Astrocyte (in vitro differentiated cells and primary cell): ENCODE data around the gene GRAP.

Source experiments
- CTCF ChIP-seq: IDR thresholded peaks from 2 replicates; pipeline ENCODE4 v1.5.1; 2011; ENCODE audit warnings: low read depth, mild to moderate bottlenecking, inconsistent platforms, low read length, moderate library complexity; ENCODE audit not compliant: insufficient read depth
- EZH2 ChIP-seq: IDR thresholded peaks from 2 replicates; pipeline ENCODE4 v1.6.1; 2012; ENCODE audit warnings: mild to moderate bottlenecking, low read length, inconsistent platforms; ENCODE audit not compliant: insufficient read depth

DNA sequence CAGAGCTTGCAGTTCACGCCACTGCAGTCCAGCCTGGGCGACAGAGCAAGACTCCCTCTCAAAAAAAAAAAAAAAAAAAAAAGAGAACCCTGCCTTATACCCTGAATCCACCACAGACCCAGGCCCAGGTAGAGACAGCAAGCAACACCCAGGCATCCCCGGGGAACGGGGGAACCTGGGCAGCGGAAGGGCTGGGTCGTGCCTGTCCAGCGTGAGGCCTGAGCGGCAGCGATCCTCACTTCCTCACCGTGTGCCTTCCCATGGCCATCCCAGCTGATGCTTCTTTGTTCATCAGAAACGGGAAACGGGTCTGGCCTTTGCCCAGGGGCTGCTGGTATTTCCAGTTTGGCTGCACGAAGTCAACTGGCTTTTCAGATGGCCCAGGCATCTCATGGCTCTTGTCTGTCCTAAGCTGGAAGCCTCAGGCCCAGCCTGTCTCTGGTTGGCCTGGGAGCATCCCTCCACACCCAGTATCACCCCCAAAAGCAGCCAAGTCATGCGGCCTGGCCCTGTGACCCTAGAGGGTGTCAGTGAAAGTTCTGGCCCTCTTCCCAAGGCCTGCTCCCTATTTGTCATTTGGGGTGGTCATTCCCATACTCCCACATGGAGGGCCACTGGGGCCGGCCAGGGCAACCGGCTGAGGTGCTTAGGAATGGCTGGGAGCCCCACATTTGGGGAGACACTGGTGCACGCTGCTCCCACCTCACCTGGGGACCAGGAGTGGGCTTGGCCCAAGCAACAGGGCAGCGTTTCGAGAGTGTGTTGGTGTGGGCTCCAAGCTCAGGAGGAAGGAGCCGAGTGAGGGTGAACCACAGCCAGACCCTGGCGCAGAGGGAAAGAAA, 62.3 kb downstream of the GRAP start:
- no peak for TF ChIP-seq CTCF
- no peak for TF ChIP-seq EZH2
